GM12878 (cell line): Measurements from ENCODE around the gene SPOP. TPM values are rescaled to one million over a fixed set of nuclear protein-coding genes. Genes with fewer than 3 reads are reported as not detected.
A peak's percentile ranks its signal among the peaks of the same experiment; 100 is the strongest.

Source experiments
- BHLHE40 ChIP-seq, 2 experiments: fragments of 450-650 bp in 1 of 2; IDR thresholded peaks; 2 replicates each; pipeline ENCODE4 v1.6.1; 2011 to 2017; ENCODE audit warnings: low read depth in 2 of 2, borderline replicate concordance in 1 of 2, improper control_type of control experiment in 1 of 2, low read length in 1 of 2, mild to moderate bottlenecking in 1 of 2
- NRF1 ChIP-seq: conservative IDR thresholded peaks from 2 replicates; pipeline ENCODE4 v1.6.1; 2011; ENCODE audit warnings: mild to moderate bottlenecking, low read depth, low read length, improper control_type of control experiment
- RB1 ChIP-seq: fragments of 450-650 bp; formaldehyde crosslinking; IDR thresholded peaks from 2 replicates; pipeline ENCODE4 v1.6.1; 2017; ENCODE audit warnings: mild to moderate bottlenecking, borderline replicate concordance
- SMARCA5 ChIP-seq: fragments of 450-650 bp; IDR thresholded peaks from 2 replicates; pipeline ENCODE4 v1.6.1; 2017; ENCODE audit warnings: mild to moderate bottlenecking
- polyA plus RNA-seq, 11 experiments: library from polyadenylated mRNA; depleted of rRNA in 4 of 11; unstranded in 6 of 11; stranded (reverse) in 5 of 11; fragments of >200 nt; fragmentation: Nextera tagmentation in 4 of 11; fragmentation: Illumina TruSeq in 1 of 11; extraction: Ambion mirVana in 4 of 11; extraction: Trizol in 1 of 11; gene quantifications; 1 replicate in 1 of 11; 2 replicates in 10 of 11; pipeline versions ENCODE4 v1.2.1 to v1.2.3, GENCODE V29; 2011 to 2016; ENCODE audit warnings: inconsistent platforms in 2 of 11, missing spikeins in 2 of 11, low read depth in 1 of 11
- total RNA-seq, 4 experiments: library from RNA; depleted of rRNA in 3 of 4; stranded (reverse); fragments of >200 nt in 3 of 4; fragmentation: Illumina TruSeq in 1 of 4; extraction: Trizol in 1 of 4; gene quantifications; 2 replicates each; pipeline versions ENCODE4 v1.2.1 to v1.2.3, GENCODE V29; 2013 to 2021
- TF ChIP-seq, protein P1 (sequence below): IDR thresholded peaks from 2 replicates; pipeline ENCODE4 v1.6.1; 2012; ENCODE audit warnings: improper control_type of control experiment, low read depth, low read length; ENCODE audit not compliant: insufficient replicate concordance
- TF ChIP-seq, protein P2 (sequence below): fragments of 450-650 bp; IDR thresholded peaks from 2 replicates; pipeline ENCODE4 v1.6.1; 2017; ENCODE audit warnings: mild to moderate bottlenecking
- TF ChIP-seq, protein P3 (sequence below): fragments of 450-650 bp; formaldehyde crosslinking; IDR thresholded peaks from 2 replicates; pipeline ENCODE4 v1.4.0; 2020; ENCODE audit warnings: mild to moderate bottlenecking, moderate library complexity

Gene SPOP
- total and polyA plus RNA-seq, 10 of the 15 experiments (the other 5 are each of a cell fraction or from before 2014, with no cell fraction given): 35.1 to 80.4 (median 44.7) TPM

DNA sequence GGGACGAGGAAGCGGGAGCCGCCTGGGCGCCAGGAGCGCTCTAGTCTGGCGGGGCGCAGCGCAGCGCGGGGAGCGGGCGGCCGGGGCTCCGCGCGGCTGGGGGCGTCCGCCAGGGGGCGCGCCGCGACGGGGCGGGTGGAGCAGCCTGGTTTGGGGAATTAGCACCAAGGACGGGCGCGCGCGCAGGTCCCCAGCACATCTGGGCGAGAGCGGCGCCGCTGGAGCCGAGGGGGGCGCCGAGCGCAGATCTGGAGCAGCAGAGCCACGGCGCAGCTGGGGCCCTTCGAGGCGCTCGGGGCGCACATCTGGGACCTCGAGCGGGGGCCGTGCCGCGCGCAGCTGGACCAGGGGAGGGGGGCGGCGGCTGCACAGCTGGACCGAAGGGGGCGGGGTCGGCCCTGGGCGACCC lies 102.2 kb downstream of the SPOP start, which contains the start of gene NXPH3 (continued):
- peak in 1 of 2 experiments; percentile 48; a peak in 2 of 4 replicates for TF ChIP-seq BHLHE40 (IDR thresholded peaks at IDR 0.05; ENCODE audit: borderline replicate concordance in 1 of 2, low read depth in 2 of 2, low read length in 1 of 2)
- TF ChIP-seq, protein P1, sequence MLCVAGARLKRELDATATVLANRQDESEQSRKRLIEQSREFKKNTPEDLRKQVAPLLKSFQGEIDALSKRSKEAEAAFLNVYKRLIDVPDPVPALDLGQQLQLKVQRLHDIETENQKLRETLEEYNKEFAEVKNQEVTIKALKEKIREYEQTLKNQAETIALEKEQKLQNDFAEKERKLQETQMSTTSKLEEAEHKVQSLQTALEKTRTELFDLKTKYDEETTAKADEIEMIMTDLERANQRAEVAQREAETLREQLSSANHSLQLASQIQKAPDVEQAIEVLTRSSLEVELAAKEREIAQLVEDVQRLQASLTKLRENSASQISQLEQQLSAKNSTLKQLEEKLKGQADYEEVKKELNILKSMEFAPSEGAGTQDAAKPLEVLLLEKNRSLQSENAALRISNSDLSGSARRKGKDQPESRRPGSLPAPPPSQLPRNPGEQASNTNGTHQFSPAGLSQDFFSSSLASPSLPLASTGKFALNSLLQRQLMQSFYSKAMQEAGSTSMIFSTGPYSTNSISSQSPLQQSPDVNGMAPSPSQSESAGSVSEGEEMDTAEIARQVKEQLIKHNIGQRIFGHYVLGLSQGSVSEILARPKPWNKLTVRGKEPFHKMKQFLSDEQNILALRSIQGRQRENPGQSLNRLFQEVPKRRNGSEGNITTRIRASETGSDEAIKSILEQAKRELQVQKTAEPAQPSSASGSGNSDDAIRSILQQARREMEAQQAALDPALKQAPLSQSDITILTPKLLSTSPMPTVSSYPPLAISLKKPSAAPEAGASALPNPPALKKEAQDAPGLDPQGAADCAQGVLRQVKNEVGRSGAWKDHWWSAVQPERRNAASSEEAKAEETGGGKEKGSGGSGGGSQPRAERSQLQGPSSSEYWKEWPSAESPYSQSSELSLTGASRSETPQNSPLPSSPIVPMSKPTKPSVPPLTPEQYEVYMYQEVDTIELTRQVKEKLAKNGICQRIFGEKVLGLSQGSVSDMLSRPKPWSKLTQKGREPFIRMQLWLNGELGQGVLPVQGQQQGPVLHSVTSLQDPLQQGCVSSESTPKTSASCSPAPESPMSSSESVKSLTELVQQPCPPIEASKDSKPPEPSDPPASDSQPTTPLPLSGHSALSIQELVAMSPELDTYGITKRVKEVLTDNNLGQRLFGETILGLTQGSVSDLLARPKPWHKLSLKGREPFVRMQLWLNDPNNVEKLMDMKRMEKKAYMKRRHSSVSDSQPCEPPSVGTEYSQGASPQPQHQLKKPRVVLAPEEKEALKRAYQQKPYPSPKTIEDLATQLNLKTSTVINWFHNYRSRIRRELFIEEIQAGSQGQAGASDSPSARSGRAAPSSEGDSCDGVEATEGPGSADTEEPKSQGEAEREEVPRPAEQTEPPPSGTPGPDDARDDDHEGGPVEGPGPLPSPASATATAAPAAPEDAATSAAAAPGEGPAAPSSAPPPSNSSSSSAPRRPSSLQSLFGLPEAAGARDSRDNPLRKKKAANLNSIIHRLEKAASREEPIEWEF: no peak
- TF ChIP-seq, protein P2, sequence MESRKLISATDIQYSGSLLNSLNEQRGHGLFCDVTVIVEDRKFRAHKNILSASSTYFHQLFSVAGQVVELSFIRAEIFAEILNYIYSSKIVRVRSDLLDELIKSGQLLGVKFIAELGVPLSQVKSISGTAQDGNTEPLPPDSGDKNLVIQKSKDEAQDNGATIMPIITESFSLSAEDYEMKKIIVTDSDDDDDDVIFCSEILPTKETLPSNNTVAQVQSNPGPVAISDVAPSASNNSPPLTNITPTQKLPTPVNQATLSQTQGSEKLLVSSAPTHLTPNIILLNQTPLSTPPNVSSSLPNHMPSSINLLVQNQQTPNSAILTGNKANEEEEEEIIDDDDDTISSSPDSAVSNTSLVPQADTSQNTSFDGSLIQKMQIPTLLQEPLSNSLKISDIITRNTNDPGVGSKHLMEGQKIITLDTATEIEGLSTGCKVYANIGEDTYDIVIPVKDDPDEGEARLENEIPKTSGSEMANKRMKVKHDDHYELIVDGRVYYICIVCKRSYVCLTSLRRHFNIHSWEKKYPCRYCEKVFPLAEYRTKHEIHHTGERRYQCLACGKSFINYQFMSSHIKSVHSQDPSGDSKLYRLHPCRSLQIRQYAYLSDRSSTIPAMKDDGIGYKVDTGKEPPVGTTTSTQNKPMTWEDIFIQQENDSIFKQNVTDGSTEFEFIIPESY: peak; percentile 58; the same call in 1 of the 2 replicates
- TF ChIP-seq RB1: peak; percentile 53; the same call in 1 of the 2 replicates
- TF ChIP-seq SMARCA5: peak; percentile 78
- TF ChIP-seq, protein P3, sequence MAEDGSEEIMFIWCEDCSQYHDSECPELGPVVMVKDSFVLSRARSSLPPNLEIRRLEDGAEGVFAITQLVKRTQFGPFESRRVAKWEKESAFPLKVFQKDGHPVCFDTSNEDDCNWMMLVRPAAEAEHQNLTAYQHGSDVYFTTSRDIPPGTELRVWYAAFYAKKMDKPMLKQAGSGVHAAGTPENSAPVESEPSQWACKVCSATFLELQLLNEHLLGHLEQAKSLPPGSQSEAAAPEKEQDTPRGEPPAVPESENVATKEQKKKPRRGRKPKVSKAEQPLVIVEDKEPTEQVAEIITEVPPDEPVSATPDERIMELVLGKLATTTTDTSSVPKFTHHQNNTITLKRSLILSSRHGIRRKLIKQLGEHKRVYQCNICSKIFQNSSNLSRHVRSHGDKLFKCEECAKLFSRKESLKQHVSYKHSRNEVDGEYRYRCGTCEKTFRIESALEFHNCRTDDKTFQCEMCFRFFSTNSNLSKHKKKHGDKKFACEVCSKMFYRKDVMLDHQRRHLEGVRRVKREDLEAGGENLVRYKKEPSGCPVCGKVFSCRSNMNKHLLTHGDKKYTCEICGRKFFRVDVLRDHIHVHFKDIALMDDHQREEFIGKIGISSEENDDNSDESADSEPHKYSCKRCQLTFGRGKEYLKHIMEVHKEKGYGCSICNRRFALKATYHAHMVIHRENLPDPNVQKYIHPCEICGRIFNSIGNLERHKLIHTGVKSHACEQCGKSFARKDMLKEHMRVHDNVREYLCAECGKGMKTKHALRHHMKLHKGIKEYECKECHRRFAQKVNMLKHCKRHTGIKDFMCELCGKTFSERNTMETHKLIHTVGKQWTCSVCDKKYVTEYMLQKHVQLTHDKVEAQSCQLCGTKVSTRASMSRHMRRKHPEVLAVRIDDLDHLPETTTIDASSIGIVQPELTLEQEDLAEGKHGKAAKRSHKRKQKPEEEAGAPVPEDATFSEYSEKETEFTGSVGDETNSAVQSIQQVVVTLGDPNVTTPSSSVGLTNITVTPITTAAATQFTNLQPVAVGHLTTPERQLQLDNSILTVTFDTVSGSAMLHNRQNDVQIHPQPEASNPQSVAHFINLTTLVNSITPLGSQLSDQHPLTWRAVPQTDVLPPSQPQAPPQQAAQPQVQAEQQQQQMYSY (CRISPR knock-in tag): no peak
- no peak for TF ChIP-seq NRF1
